ENCODE results near the gene CD9.

- no peak for TF ChIP-seq CTCF (optimal IDR thresholded peaks at IDR 0.05 in 1 of 3, IDR thresholded peaks at IDR 0.05 in 1 of 3, conservative IDR thresholded peaks at IDR 0.05 in 1 of 3; ENCODE audit: extremely low read depth in 1 of 3, insufficient read depth in 2 of 3, low read length in 3 of 3)
- no peak for TF ChIP-seq EZH2 (IDR thresholded peaks at IDR 0.05; ENCODE audit: low read length)
Measured at GRCh38 chr12:6163416-6164060, 36.7 kb upstream of the CD9 start.
